Measurements from ENCODE around the gene ABCC9. TPM values are rescaled to one million over a fixed set of nuclear protein-coding genes. Genes with fewer than 3 reads are reported as not detected.

The ABCC9 gene
- total RNA-seq, 1 experiment from 2014 or later, result 0.03 TPM

GRCh38 chr12:21843795-21844194 is 97.4 kb downstream of the ABCC9 start:
- BruUV-seq (replicated peaks), result no TSS peak
- TF ChIP-seq SIN3A (IDR thresholded peaks at IDR 0.05; ENCODE audit: borderline replicate concordance, insufficient read depth, low read depth, low read length), result no peak
- TF ChIP-seq CTCF (IDR thresholded peaks at IDR 0.05), result no peak
- no peak for TF ChIP-seq REST (IDR thresholded peaks at IDR 0.05; ENCODE audit: insufficient read depth in 1 of 2, low read depth in 2 of 2, low read length in 1 of 2)
- no peak for TF ChIP-seq POLR2AphosphoS5 (IDR thresholded peaks at IDR 0.05; ENCODE audit: low read depth, low read length)
- POLR2A ChIA-PET, result no interaction called here
- intact Hi-C loops (cut with micrococcal nuclease; ENCODE audit: unreplicated experiment), result no loop called here
- no peak overlapping the region for H3K27ac ChIP-seq (ENCODE audit: low read length)
- H3K36me3 ChIP-seq (ENCODE audit: control insufficient read depth, insufficient read depth, low read length), result no peaks in the 10 kb centered on the region
- no peak for ATAC-seq
- no peak overlapping the region for H3K4me3 ChIP-seq (ENCODE audit: low read depth in 2 of 2, low read length in 2 of 2)
- CTCF ChIA-PET, result no interaction called here
- no peaks in the 10 kb centered on the region for H3K9me3 ChIP-seq (ENCODE audit: control insufficient read depth, insufficient read depth, low read depth, low read length)
- in situ Hi-C loops (cut with HindIII; ENCODE audit: low pct_unique_long_range_greater_than_20kb, low sequenced_read_pairs), result no loop called here
- DNase-seq (ENCODE audit: low read depth, low spot score), result no peak
- no peaks in the 10 kb centered on the region for H3K27me3 ChIP-seq (ENCODE audit: control insufficient read depth, insufficient read depth, low read length)
- no peaks in the 10 kb centered on the region for H3K4me1 ChIP-seq (ENCODE audit: control insufficient read depth, insufficient read depth, low read length)

DNA sequence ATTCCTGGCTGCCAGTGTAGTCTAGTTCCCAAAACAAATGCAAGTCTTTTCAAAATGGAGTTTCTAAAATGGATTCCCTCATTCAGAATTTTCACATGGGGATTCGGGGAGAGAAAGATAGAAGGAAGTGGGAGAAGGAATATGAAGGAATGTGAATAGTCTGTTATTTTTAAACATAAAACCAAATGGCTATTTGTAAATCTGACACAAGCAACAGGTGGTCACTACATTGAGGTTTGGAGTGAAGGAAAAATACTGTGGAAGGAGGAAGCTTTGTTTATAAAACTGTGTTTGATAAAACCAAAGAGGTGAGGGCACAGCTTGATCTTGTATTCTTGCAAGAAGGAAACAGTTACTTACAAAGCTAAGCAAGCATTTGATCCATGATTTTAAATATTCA is 101.5 kb downstream of the ABCC9 start:
- CTCF ChIA-PET, result no interaction called here
- BruUV-seq (replicated peaks), result no TSS peak

More for the DNA sequence above, 101.5 kb downstream of the ABCC9 start:
- Histone ChIP-seq H3K36me3 (ENCODE audit: control insufficient read depth, insufficient read depth, low read length) (no peaks in the 10 kb centered on the region), H3K27me3 (ENCODE audit: control insufficient read depth, insufficient read depth, low read length) (no peaks in the 10 kb centered on the region), H3K9me3 (ENCODE audit: control insufficient read depth, insufficient read depth, low read depth, low read length) (no peaks in the 10 kb centered on the region), H3K27ac (ENCODE audit: low read length) (no peak overlapping the region), H3K4me1 (ENCODE audit: control insufficient read depth, insufficient read depth, low read length) (no peaks in the 10 kb centered on the region), H3K4me3 (ENCODE audit: low read depth in 2 of 2, low read length in 2 of 2) (no peak overlapping the region)
- DNase-seq (ENCODE audit: low read depth, low spot score) (no peak), ATAC-seq (no peak)
- in situ Hi-C loops (cut with HindIII; ENCODE audit: low pct_unique_long_range_greater_than_20kb, low sequenced_read_pairs) (no loop called here), intact Hi-C loops (cut with micrococcal nuclease; ENCODE audit: unreplicated experiment) (no loop called here)
- POLR2A ChIA-PET, result no interaction called here
- TF ChIP-seq POLR2AphosphoS5 (IDR thresholded peaks at IDR 0.05; ENCODE audit: low read depth, low read length) (no peak), TCF7L2 (IDR thresholded peaks at IDR 0.05; ENCODE audit: low read depth, low read length) (no peak), REST (IDR thresholded peaks at IDR 0.05; ENCODE audit: insufficient read depth in 1 of 2, low read depth in 2 of 2, low read length in 1 of 2) (no peak), SIN3A (IDR thresholded peaks at IDR 0.05; ENCODE audit: borderline replicate concordance, insufficient read depth, low read depth, low read length) (no peak), CTCF (IDR thresholded peaks at IDR 0.05) (no peak)
